ENCODE results near the gene SMC4.
A peak's percentile ranks its signal among the peaks of the same experiment; 100 is the strongest.

Gene SMC4

GRCh38 chr3:160398820-160399124 lies 678 bp upstream of the SMC4 start:
- no peak for DNase-seq

- DNase-seq: peak; percentile 62
Observed at GRCh38 chr3:160400030-160400701, 716 bp downstream of the SMC4 start.

GRCh38 chr3:160400702-160401150 lies 1.3 kb downstream of the SMC4 start:
- peak; percentile 47 for DNase-seq

- no peak for DNase-seq
Observed at GRCh38 chr3:160401291-160402095, 2.0 kb downstream of the SMC4 start.

- DNase-seq: no peak
Observed at GRCh38 chr3:160402221-160403027, 3.0 kb downstream of the SMC4 start.

GRCh38 chr3:160403028-160403545 lies 3.6 kb downstream of the SMC4 start:
- no peak for DNase-seq

GRCh38 chr3:160403796-160404470 lies 4.5 kb downstream of the SMC4 start:
- DNase-seq: no peak

- DNase-seq: no peak
Observed at GRCh38 chr3:160409812-160410610, 10.6 kb downstream of the SMC4 start.

GRCh38 chr3:160412477-160412876 lies 13.0 kb downstream of the SMC4 start:
- no peak for DNase-seq

GRCh38 chr3:160413613-160414248 lies 14.3 kb downstream of the SMC4 start:
- peak; percentile 59 for DNase-seq

GRCh38 chr3:160417311-160417710 lies 17.9 kb downstream of the SMC4 start:
- DNase-seq: no peak

GRCh38 chr3:160427832-160428424 lies 28.5 kb downstream of the SMC4 start:
- DNase-seq: no peak

GRCh38 chr3:160434071-160434470 lies 34.6 kb downstream of the SMC4 start:
- DNase-seq: no peak

GRCh38 chr3:160435095-160435494 lies 35.6 kb downstream of the SMC4 start:
- no peak for DNase-seq

- no peak for DNase-seq
Observed at GRCh38 chr3:160435747-160436146, 36.3 kb downstream of the SMC4 start.

GRCh38 chr3:160437083-160437455 lies 37.6 kb downstream of the SMC4 start:
- DNase-seq: no peak

- DNase-seq: no peak
Observed at GRCh38 chr3:160440687-160441086, 41.2 kb downstream of the SMC4 start.

GRCh38 chr3:160444411-160444810 lies 45.0 kb downstream of the SMC4 start:
- no peak for DNase-seq

- no peak for DNase-seq
Observed at GRCh38 chr3:160445854-160446253, 46.4 kb downstream of the SMC4 start.

- DNase-seq: no peak
Observed at GRCh38 chr3:160446522-160447056, 47.1 kb downstream of the SMC4 start.

- no peak for DNase-seq
Observed at GRCh38 chr3:160447544-160447943, 48.1 kb downstream of the SMC4 start.

Measured in activated CD4-positive, CD25-positive, alpha-beta regulatory T cell treated with anti-CD3 and anti-CD28 coated beads, Interleukin-2, amount 50 U/mL, for 72 hours (primary cell).